ENCODE data around the gene GFOD1. TPM values are rescaled to one million over a fixed set of nuclear protein-coding genes. Genes with fewer than 3 reads are reported as not detected.

The GFOD1 gene
- total RNA-seq, 1 experiment from 2014 or later, result 0.62 TPM

DNA sequence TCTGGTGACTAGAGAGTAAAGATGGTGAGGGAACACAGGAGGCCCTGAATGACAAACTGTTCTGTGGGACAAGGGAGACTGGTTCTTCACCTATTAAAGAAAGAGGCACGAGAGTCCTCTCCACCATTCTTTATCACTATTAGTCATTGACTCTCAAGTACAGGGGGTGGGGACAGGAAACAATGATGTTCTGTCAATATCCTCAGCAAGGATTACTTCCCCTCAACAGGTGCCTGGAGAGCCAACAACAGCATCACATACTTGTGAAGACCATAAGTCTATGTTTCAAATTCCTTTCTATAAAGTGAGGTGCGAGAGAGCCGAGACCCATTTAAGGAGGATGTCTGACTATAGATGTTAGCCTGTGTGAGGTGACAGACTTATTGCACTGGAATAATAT, 86.6 kb downstream of the GFOD1 start:
- Histone ChIP-seq H3K27ac (ENCODE audit: low read length) (no peak overlapping the region), H3K27me3 (ENCODE audit: control insufficient read depth, insufficient read depth, low read length) (0 out of 2 replicates have a peak, but pooled peaks cover 2% of the 10 kb centered on the region), H3K4me1 (ENCODE audit: control insufficient read depth, insufficient read depth, low read length) (peaks cover 3% of the 10 kb centered on the region; the same call in 1 of the 2 replicates), H3K4me3 (ENCODE audit: low read depth in 2 of 2, low read length in 2 of 2) (no peak overlapping the region), H3K36me3 (ENCODE audit: control insufficient read depth, insufficient read depth, low read length) (no peaks in the 10 kb centered on the region), H3K9me3 (ENCODE audit: control insufficient read depth, insufficient read depth, low read depth, low read length) (no peaks in the 10 kb centered on the region)
- ChIA-PET CTCF (no interaction called here), POLR2A (no interaction called here)
- in situ Hi-C loops (cut with HindIII; ENCODE audit: low pct_unique_long_range_greater_than_20kb, low sequenced_read_pairs), result no loop called here
- TF ChIP-seq, protein P1, sequence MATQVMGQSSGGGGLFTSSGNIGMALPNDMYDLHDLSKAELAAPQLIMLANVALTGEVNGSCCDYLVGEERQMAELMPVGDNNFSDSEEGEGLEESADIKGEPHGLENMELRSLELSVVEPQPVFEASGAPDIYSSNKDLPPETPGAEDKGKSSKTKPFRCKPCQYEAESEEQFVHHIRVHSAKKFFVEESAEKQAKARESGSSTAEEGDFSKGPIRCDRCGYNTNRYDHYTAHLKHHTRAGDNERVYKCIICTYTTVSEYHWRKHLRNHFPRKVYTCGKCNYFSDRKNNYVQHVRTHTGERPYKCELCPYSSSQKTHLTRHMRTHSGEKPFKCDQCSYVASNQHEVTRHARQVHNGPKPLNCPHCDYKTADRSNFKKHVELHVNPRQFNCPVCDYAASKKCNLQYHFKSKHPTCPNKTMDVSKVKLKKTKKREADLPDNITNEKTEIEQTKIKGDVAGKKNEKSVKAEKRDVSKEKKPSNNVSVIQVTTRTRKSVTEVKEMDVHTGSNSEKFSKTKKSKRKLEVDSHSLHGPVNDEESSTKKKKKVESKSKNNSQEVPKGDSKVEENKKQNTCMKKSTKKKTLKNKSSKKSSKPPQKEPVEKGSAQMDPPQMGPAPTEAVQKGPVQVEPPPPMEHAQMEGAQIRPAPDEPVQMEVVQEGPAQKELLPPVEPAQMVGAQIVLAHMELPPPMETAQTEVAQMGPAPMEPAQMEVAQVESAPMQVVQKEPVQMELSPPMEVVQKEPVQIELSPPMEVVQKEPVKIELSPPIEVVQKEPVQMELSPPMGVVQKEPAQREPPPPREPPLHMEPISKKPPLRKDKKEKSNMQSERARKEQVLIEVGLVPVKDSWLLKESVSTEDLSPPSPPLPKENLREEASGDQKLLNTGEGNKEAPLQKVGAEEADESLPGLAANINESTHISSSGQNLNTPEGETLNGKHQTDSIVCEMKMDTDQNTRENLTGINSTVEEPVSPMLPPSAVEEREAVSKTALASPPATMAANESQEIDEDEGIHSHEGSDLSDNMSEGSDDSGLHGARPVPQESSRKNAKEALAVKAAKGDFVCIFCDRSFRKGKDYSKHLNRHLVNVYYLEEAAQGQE (IDR thresholded peaks at IDR 0.05; ENCODE audit: insufficient read depth in 1 of 2, low read depth in 2 of 2, low read length in 1 of 2), result no peak
- TF ChIP-seq, protein P2, sequence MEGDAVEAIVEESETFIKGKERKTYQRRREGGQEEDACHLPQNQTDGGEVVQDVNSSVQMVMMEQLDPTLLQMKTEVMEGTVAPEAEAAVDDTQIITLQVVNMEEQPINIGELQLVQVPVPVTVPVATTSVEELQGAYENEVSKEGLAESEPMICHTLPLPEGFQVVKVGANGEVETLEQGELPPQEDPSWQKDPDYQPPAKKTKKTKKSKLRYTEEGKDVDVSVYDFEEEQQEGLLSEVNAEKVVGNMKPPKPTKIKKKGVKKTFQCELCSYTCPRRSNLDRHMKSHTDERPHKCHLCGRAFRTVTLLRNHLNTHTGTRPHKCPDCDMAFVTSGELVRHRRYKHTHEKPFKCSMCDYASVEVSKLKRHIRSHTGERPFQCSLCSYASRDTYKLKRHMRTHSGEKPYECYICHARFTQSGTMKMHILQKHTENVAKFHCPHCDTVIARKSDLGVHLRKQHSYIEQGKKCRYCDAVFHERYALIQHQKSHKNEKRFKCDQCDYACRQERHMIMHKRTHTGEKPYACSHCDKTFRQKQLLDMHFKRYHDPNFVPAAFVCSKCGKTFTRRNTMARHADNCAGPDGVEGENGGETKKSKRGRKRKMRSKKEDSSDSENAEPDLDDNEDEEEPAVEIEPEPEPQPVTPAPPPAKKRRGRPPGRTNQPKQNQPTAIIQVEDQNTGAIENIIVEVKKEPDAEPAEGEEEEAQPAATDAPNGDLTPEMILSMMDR (IDR thresholded peaks at IDR 0.05), result no peak
- TF ChIP-seq POLR2AphosphoS5 (IDR thresholded peaks at IDR 0.05; ENCODE audit: low read depth, low read length) (no peak), TCF7L2 (IDR thresholded peaks at IDR 0.05; ENCODE audit: low read depth, low read length) (no peak), SIN3A (IDR thresholded peaks at IDR 0.05; ENCODE audit: borderline replicate concordance, insufficient read depth, low read depth, low read length) (no peak)
- no peak for DNase-seq (ENCODE audit: low read depth, low spot score)
- ATAC-seq, result no peak
- no TSS peak for BruUV-seq (replicated peaks)
- intact Hi-C loops (cut with micrococcal nuclease; ENCODE audit: unreplicated experiment), result no loop called here

DNA sequence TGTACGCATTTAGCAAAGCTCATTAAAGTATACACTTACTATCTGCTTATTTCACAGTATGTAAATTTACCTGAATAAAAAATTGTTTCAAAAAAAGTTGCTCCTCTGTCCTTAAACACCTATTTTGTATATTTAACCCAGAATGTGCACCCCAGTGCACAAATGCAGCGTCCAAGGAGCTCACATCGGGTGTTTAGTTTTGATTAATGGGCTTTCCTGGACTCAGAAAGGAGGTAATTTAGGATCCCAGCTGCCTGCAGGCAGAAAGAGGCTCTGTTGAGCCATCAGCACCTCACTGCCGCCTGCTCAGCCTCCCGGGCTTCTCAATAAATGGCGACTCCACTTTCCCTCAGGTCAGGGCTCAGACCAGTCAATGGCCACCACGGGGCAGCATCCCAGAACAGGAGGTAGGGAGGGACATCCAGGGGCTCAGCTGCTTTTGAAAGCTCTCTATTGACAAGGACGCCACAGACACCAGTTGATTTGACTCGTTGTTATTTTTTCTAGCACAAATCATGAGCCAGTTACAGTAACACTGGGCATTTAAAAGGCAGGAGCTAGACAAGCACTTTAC, 88.9 kb downstream of the GFOD1 start:
- in situ Hi-C loops (cut with HindIII; ENCODE audit: low pct_unique_long_range_greater_than_20kb, low sequenced_read_pairs) (no loop called here), intact Hi-C loops (cut with micrococcal nuclease; ENCODE audit: unreplicated experiment) (no loop called here)
- Histone ChIP-seq H3K27ac (ENCODE audit: low read length) (no peak overlapping the region), H3K36me3 (ENCODE audit: control insufficient read depth, insufficient read depth, low read length) (no peaks in the 10 kb centered on the region), H3K4me3 (ENCODE audit: low read depth in 2 of 2, low read length in 2 of 2) (no peak overlapping the region), H3K9me3 (ENCODE audit: control insufficient read depth, insufficient read depth, low read depth, low read length) (no peaks in the 10 kb centered on the region), H3K27me3 (ENCODE audit: control insufficient read depth, insufficient read depth, low read length) (0 out of 2 replicates have a peak, but pooled peaks cover 2% of the 10 kb centered on the region), H3K4me1 (ENCODE audit: control insufficient read depth, insufficient read depth, low read length) (peaks cover 3% of the 10 kb centered on the region; the same call in 1 of the 2 replicates)
- no TSS peak for BruUV-seq (replicated peaks)
- POLR2A ChIA-PET, result no interaction called here
- no peak for DNase-seq (ENCODE audit: low read depth, low spot score)
- CTCF ChIA-PET, result no interaction called here
- TF ChIP-seq SIN3A (IDR thresholded peaks at IDR 0.05; ENCODE audit: borderline replicate concordance, insufficient read depth, low read depth, low read length), result no peak
- no peak for ATAC-seq

DNA sequence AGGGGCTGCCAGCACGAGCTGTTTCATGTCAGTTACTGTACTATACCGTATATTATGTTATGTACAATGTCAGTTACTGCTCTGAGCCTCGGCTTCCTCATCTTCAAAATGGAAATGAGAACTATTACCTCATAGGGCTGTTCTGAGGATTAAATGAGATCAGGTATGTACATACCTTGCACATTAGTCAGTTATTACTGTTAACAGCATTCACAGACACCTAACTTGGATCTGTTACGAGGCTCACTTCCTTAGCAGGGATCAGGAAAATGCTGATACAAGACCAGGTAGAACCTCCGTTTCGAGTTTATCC, 89.4 kb downstream of the GFOD1 start:
- no TSS peak for BruUV-seq (replicated peaks)
- H3K4me3 ChIP-seq (ENCODE audit: low read depth in 2 of 2, low read length in 2 of 2), result no peak overlapping the region

More for the DNA sequence above, 89.4 kb downstream of the GFOD1 start:
- Histone ChIP-seq H3K27me3 (ENCODE audit: control insufficient read depth, insufficient read depth, low read length) (0 out of 2 replicates have a peak, but pooled peaks cover 2% of the 10 kb centered on the region), H3K36me3 (ENCODE audit: control insufficient read depth, insufficient read depth, low read length) (no peaks in the 10 kb centered on the region), H3K27ac (ENCODE audit: low read length) (no peak overlapping the region), H3K4me1 (ENCODE audit: control insufficient read depth, insufficient read depth, low read length) (peaks cover 3% of the 10 kb centered on the region; the same call in 1 of the 2 replicates), H3K9me3 (ENCODE audit: control insufficient read depth, insufficient read depth, low read depth, low read length) (no peaks in the 10 kb centered on the region)
- DNase-seq (ENCODE audit: low read depth, low spot score), result no peak
- POLR2A ChIA-PET, result no interaction called here
- TF ChIP-seq SIN3A (IDR thresholded peaks at IDR 0.05; ENCODE audit: borderline replicate concordance, insufficient read depth, low read depth, low read length) (no peak), POLR2AphosphoS5 (IDR thresholded peaks at IDR 0.05; ENCODE audit: low read depth, low read length) (no peak), TCF7L2 (IDR thresholded peaks at IDR 0.05; ENCODE audit: low read depth, low read length) (no peak)
- TF ChIP-seq, protein P1 (IDR thresholded peaks at IDR 0.05; ENCODE audit: insufficient read depth in 1 of 2, low read depth in 2 of 2, low read length in 1 of 2), result no peak
- TF ChIP-seq, protein P2 (IDR thresholded peaks at IDR 0.05), result 0 out of 2 replicates have a peak, but pooled peaks have one; percentile 0
- CTCF ChIA-PET, result no interaction called here
- ATAC-seq, result no peak
- in situ Hi-C loops (cut with HindIII; ENCODE audit: low pct_unique_long_range_greater_than_20kb, low sequenced_read_pairs) (no loop called here), intact Hi-C loops (cut with micrococcal nuclease; ENCODE audit: unreplicated experiment) (no loop called here)

All from Panc1 (cell line).